MM.1S (cell line): ENCODE data around the gene UBE2S.
A peak's percentile ranks its signal among the peaks of the same experiment; 100 is the strongest.
"Not testable (repeated sequence)": the region's sequence is repeated elsewhere in the genome, so short reads cannot be mapped to it uniquely, and the experiment has no call there.

Experiments
- DNase-seq: peaks from one replicate; pipeline ENCODE4 v3.0.0-alpha.2; 2015
- H2AFZ ChIP-seq: fragments of 300-600 bp; sonication (generic); 2 replicates; pipeline ENCODE4 v1.6.0; 2016; ENCODE audit warnings: antibody characterized with exemption, low read length
- H3F3A ChIP-seq: fragments of 300-600 bp; sonication (generic); 2 replicates; pipeline ENCODE4 v1.6.1; 2016; ENCODE audit warnings: mild to moderate bottlenecking, antibody characterized with exemption, low read length, moderate library complexity, mixed read lengths; ENCODE audit not compliant: insufficient read depth
- H3K27ac ChIP-seq: fragments of 300-600 bp; sonication (generic); 2 replicates; pipeline ENCODE4 v1.5.1; 2016; ENCODE audit warnings: mild to moderate bottlenecking, low read length
- H3K27me3 ChIP-seq: fragments of 300-600 bp; sonication (generic); replicated peaks from 2 replicates; pipeline ENCODE4 v1.6.0; 2016; ENCODE audit warnings: low read length; ENCODE audit not compliant: insufficient read depth
- H3K36me3 ChIP-seq: fragments of 300-600 bp; sonication (generic); replicated peaks from 2 replicates; pipeline ENCODE4 v1.6.1; 2016; ENCODE audit warnings: mild to moderate bottlenecking, low read length, mixed read lengths; ENCODE audit not compliant: insufficient read depth
- H3K4me1 ChIP-seq: fragments of 300-600 bp; sonication (generic); 2 replicates; pipeline ENCODE4 v1.6.1; 2016; ENCODE audit warnings: low read length, mixed read lengths
- H3K4me2 ChIP-seq: fragments of 300-600 bp; sonication (generic); 2 replicates; pipeline ENCODE4 v1.6.0; 2016; ENCODE audit warnings: low read depth, low read length
- H3K4me3 ChIP-seq: fragments of 300-600 bp; sonication (generic); 2 replicates; pipeline ENCODE4 v1.5.1; 2016; ENCODE audit warnings: low read length, mixed read lengths
- H3K79me2 ChIP-seq: fragments of 300-600 bp; sonication (generic); 2 replicates; pipeline ENCODE4 v1.6.1; 2016; ENCODE audit warnings: mixed run types, low read length, mixed read lengths
- H3K9ac ChIP-seq: fragments of 300-600 bp; sonication (generic); 2 replicates; pipeline ENCODE4 v1.6.1; 2016; ENCODE audit warnings: low read length, mixed read lengths
- H3K9me2 ChIP-seq: fragments of 300-600 bp; sonication (generic); replicated peaks from 2 replicates; pipeline ENCODE4 v1.6.1; 2016; ENCODE audit warnings: mild to moderate bottlenecking, low read length, mixed read lengths; ENCODE audit not compliant: insufficient read depth
- H3K9me3 ChIP-seq: fragments of 300-600 bp; sonication (generic); replicated peaks from 2 replicates; pipeline ENCODE4 v1.6.1; 2016; ENCODE audit warnings: mild to moderate bottlenecking, low read length, mixed read lengths; ENCODE audit not compliant: insufficient read depth
- H4K20me1 ChIP-seq: fragments of 300-600 bp; sonication (generic); 2 replicates; pipeline ENCODE4 v1.6.1; 2016; ENCODE audit warnings: mild to moderate bottlenecking, low read length, moderate library complexity, mixed read lengths; ENCODE audit not compliant: insufficient read depth
- EZH2 ChIP-seq: fragments of 300-600 bp; sonication (generic); optimal IDR thresholded peaks from 2 replicates; pipeline ENCODE3; 2017; ENCODE audit warnings: low read depth, mild to moderate bottlenecking, antibody characterized with exemption, low read length, mixed read lengths
- EZH2phosphoT487 ChIP-seq: fragments of 300-600 bp; sonication (generic); IDR thresholded peaks from 2 replicates; pipeline ENCODE4 v1.6.1; 2018; ENCODE audit warnings: antibody characterized with exemption, low read length
- TF ChIP-seq, protein P1 (sequence below): fragments of 300-600 bp; sonication (generic); IDR thresholded peaks from 2 replicates; pipeline ENCODE4 v1.5.1; 2016; ENCODE audit warnings: antibody characterized with exemption, low read length, mixed read lengths

UBE2S gene

DNA sequence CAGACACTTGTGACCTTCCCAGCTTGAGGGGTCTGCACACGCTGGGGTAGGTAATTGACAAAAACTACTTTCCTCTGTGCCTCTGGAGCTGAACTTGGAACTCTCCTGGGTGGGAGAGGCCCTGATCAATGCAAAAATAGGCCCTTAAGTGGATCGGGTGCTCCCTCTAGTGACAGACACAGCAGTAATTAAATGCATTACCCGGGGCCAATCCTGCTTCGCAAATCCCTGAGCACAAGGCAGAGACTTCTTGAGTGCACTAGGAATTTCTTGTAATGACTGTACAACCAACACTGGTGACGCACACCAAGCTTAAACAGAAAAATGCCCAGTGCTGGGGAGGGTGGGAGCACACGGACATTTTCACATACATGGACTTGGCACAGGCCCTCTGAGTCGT, 10.6 kb upstream of the UBE2S start:
- TF ChIP-seq EZH2 (no peak), EZH2phosphoT487 (no peak)
- TF ChIP-seq, protein P1, sequence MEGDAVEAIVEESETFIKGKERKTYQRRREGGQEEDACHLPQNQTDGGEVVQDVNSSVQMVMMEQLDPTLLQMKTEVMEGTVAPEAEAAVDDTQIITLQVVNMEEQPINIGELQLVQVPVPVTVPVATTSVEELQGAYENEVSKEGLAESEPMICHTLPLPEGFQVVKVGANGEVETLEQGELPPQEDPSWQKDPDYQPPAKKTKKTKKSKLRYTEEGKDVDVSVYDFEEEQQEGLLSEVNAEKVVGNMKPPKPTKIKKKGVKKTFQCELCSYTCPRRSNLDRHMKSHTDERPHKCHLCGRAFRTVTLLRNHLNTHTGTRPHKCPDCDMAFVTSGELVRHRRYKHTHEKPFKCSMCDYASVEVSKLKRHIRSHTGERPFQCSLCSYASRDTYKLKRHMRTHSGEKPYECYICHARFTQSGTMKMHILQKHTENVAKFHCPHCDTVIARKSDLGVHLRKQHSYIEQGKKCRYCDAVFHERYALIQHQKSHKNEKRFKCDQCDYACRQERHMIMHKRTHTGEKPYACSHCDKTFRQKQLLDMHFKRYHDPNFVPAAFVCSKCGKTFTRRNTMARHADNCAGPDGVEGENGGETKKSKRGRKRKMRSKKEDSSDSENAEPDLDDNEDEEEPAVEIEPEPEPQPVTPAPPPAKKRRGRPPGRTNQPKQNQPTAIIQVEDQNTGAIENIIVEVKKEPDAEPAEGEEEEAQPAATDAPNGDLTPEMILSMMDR = peak; percentile 71
- Histone ChIP-seq H3K4me3 (no peak overlapping the region), H3K27ac (no peak overlapping the region), H3F3A (no peaks in the 10 kb centered on the region), H3K27me3 (peaks cover 32% of the 10 kb centered on the region), H3K9me2 (no peaks in the 10 kb centered on the region), H4K20me1 (no peaks in the 10 kb centered on the region), H3K9me3 (no peaks in the 10 kb centered on the region), H2AFZ (no peak overlapping the region), H3K9ac (no peak overlapping the region), H3K4me1 (no peaks in the 10 kb centered on the region), H3K79me2 (no peaks in the 10 kb centered on the region), H3K4me2 (no peak overlapping the region), H3K36me3 (no peaks in the 10 kb centered on the region)
- peak; percentile 65 for DNase-seq

DNA sequence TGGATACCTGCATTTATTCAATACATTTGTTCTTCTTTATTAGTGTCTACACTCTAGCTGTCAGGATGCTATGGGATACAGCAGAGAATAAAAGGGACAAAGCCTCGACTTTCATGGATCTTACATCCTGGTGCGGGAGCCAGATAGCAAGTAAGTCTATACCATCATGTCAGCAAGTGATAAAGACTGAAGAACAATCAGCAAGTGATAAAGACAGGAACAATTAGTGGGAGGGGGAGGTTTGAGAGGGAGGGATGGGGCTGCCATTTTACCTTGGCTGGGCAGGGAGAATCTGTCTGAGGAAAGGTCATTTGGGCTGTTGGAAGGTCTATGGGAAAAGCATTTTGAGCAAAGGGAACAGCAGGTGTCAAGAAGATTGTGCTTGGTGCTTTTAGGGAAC, 2.6 kb upstream of the UBE2S start:
- peaks cover 3% of the 10 kb centered on the region for H3K36me3 ChIP-seq
- H3K4me2 ChIP-seq = no peak overlapping the region
- peaks cover 20% of the 10 kb centered on the region for H3K4me1 ChIP-seq
- no peak for DNase-seq
- H3K27ac ChIP-seq = no peak overlapping the region
- H3K9me3 ChIP-seq = no peaks in the 10 kb centered on the region
- H3K9me2 ChIP-seq = no peaks in the 10 kb centered on the region
- H3F3A ChIP-seq = peaks cover 11% of the 10 kb centered on the region
- no peak overlapping the region for H3K9ac ChIP-seq
- H4K20me1 ChIP-seq = peaks cover 11% of the 10 kb centered on the region
- no peak for TF ChIP-seq EZH2
- TF ChIP-seq, protein P1 = no peak
- no peak for TF ChIP-seq EZH2phosphoT487
- no peak overlapping the region for H2AFZ ChIP-seq
- peaks cover 5% of the 10 kb centered on the region; the same call in 1 of the 2 replicates for H3K27me3 ChIP-seq
- H3K4me3 ChIP-seq = no peak overlapping the region
- H3K79me2 ChIP-seq = peaks cover 23% of the 10 kb centered on the region

DNA sequence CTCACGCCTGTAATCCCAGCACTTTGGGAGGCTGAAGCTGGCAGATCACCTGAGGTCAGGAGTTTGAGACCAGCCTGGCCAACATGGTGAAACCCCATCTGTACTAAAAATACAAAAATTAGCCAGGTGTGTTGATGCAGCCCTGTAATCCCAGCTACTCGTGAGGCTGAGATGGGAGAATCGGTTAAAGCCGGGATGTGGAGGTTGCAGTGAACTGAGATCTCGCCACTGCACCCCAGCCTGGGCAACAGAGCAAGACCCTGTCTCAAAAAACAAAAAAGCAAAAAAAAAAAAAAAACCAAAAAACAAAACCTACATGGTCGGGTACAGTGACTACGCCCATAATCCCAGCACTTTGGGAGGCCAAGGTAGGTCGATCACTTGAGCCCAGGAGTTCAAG, 1.6 kb upstream of the UBE2S start:
- H3K4me2 ChIP-seq, H3K36me3 ChIP-seq, H3K9ac ChIP-seq, H3K27ac ChIP-seq, H3K9me3 ChIP-seq, H3K27me3 ChIP-seq, DNase-seq, H3K9me2 ChIP-seq, H2AFZ ChIP-seq, H3K4me3 ChIP-seq: not testable (repeated sequence)
- H4K20me1 ChIP-seq = peaks cover 11% of the 10 kb centered on the region
- H3K79me2 ChIP-seq = peaks cover 29% of the 10 kb centered on the region
- H3F3A ChIP-seq = peaks cover 14% of the 10 kb centered on the region
- H3K4me1 ChIP-seq = peaks cover 20% of the 10 kb centered on the region

DNA sequence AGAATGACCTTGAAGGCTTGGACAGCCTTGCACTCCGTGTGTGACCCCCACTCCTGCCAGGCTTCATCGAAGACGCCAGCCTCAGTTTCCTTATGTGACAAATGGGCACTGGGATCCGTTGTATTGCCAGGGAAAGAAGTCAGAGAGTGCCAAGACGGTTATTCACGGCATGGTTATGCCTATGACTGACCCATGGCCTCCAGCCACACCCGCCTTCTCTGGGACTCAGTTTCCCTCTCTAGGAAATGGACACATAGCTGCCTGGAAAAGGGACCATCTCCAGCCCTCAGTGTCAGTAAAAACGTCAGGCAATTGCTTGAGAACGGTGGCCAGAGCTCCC, 915 bp upstream of the UBE2S start:
- H3K4me3 ChIP-seq = peak overlapping the region; percentile 70
- no peak for DNase-seq
- H2AFZ ChIP-seq = peak overlapping the region; percentile 99
- no peak for TF ChIP-seq EZH2phosphoT487
- peak overlapping the region; percentile 66 for H3K9ac ChIP-seq
- peak overlapping the region; percentile 98 for H3K4me2 ChIP-seq
- peaks cover 10% of the 10 kb centered on the region for H3K36me3 ChIP-seq
- peaks cover 11% of the 10 kb centered on the region for H4K20me1 ChIP-seq
- no peaks in the 10 kb centered on the region for H3K9me3 ChIP-seq
- H3K27me3 ChIP-seq = peaks cover 5% of the 10 kb centered on the region; the same call in 1 of the 2 replicates
- H3K79me2 ChIP-seq = peaks cover 34% of the 10 kb centered on the region
- H3K4me1 ChIP-seq = peaks cover 20% of the 10 kb centered on the region
- H3K9me2 ChIP-seq = no peaks in the 10 kb centered on the region
- peak overlapping the region; percentile 93; the same call in 1 of the 2 replicates for H3K27ac ChIP-seq
- peaks cover 17% of the 10 kb centered on the region for H3F3A ChIP-seq
